H1 (cell line): ENCODE results near the gene NDUFAF8. TPM values are rescaled to one million over a fixed set of nuclear protein-coding genes. Genes with fewer than 3 reads are reported as not detected.

Experiments
- CTCF ChIA-PET: fragments of 300-600 bp; sonication (Branson Sonifier 250); formaldehyde crosslinking; loops from one replicate; lab custom pipeline; 2021; ENCODE audit not compliant: partially characterized antibody; lab: Charles Lee
- POLR2A ChIA-PET: fragments of 300-600 bp; sonication (Branson Sonifier 250); formaldehyde crosslinking; loops from one replicate; lab custom pipeline; 2021; ENCODE audit warnings: inconsistent platforms; ENCODE audit not compliant: partially characterized antibody; lab: Charles Lee
- DNase-seq, 2 experiments: peaks; one replicate each; pipeline versions ENCODE4 v3.0.0 to v3.0.0-alpha.2; 2010 to 2022; ENCODE audit warnings: low spot score in 2 of 2, low read depth in 1 of 2, mixed read lengths in 1 of 2
- FAIRE-seq: peaks from 2 replicates; lab custom pipeline; 2011; peaks lifted over from hg19 to GRCh38; lab: Jason Lieb, UNC
- H2AFZ ChIP-seq: 2 replicates; pipeline ENCODE4 v1.8.1; 2012; ENCODE audit warnings: low read length, inconsistent platforms
- H2AK5ac ChIP-seq: 2 replicates; pipeline ENCODE4 v1.6.1; 2013; ENCODE audit warnings: low read depth, low read length
- H2BK120ac ChIP-seq: replicated peaks from 2 replicates; pipeline ENCODE3; 2013; ENCODE audit warnings: low read depth, low read length, inconsistent platforms
- H2BK12ac ChIP-seq: 2 replicates; pipeline ENCODE4 v1.6.1; 2013; ENCODE audit warnings: low read depth, low read length
- H2BK15ac ChIP-seq: 2 replicates; pipeline ENCODE4 v1.6.1; 2013; ENCODE audit warnings: low read length
- H2BK20ac ChIP-seq: 2 replicates; pipeline ENCODE4 v1.6.1; 2013; ENCODE audit warnings: low read length
- H2BK5ac ChIP-seq: 2 replicates; pipeline ENCODE4 v1.6.1; 2013; ENCODE audit warnings: low read depth, low read length
- H3K14ac ChIP-seq: 2 replicates; pipeline ENCODE4 v1.6.1; 2013; ENCODE audit warnings: inconsistent platforms; ENCODE audit not compliant: insufficient read length
- H3K18ac ChIP-seq: 2 replicates; pipeline ENCODE4 v1.6.1; 2013; ENCODE audit warnings: low read length; ENCODE audit errors: extremely low read depth
- H3K23ac ChIP-seq: 2 replicates; pipeline ENCODE4 v1.6.1; 2013; ENCODE audit warnings: inconsistent platforms; ENCODE audit not compliant: insufficient read length
- H3K23me2 ChIP-seq: 2 replicates; pipeline ENCODE4 v1.6.1; 2013; ENCODE audit warnings: low read depth, low read length
- H3K27ac ChIP-seq: 2 replicates; pipeline ENCODE4 v1.6.1; 2011; ENCODE audit warnings: low read depth, low read length, inconsistent platforms
- H3K27me3 ChIP-seq, 4 experiments: replicated peaks in 1 of 4; 1 replicate in 1 of 4; 2 replicates in 3 of 4; pipeline versions ENCODE4 v1.6.1 to v1.8.1; 2011 to 2013; ENCODE audit warnings: low read length in 3 of 4, mild to moderate bottlenecking in 3 of 4, inconsistent platforms in 2 of 4, mixed read lengths in 2 of 4, moderate library complexity in 1 of 4; ENCODE audit not compliant: control insufficient read depth in 3 of 4, insufficient read depth in 3 of 4; ENCODE audit errors: extremely low read depth in 1 of 4
- H3K36me3 ChIP-seq, 4 experiments: 2 replicates each; pipeline versions ENCODE4 v1.6.1 to v1.8.1; 2011 to 2013; ENCODE audit warnings: mild to moderate bottlenecking in 4 of 4, low read length in 3 of 4, moderate library complexity in 2 of 4, control low read depth in 1 of 4, inconsistent platforms in 1 of 4; ENCODE audit not compliant: insufficient read depth in 4 of 4, control insufficient read depth in 2 of 4
- H3K4ac ChIP-seq: replicated peaks from 2 replicates; pipeline ENCODE3; 2013; ENCODE audit warnings: low read length, low read depth, mixed read lengths, inconsistent platforms; ENCODE audit not compliant: insufficient read length
- H3K4me1 ChIP-seq, 4 experiments: replicated peaks in 1 of 4; 1 replicate in 1 of 4; 2 replicates in 3 of 4; pipeline versions ENCODE4 v1.6.1 to v1.8.1; 2011 to 2013; ENCODE audit warnings: low read length in 3 of 4, inconsistent platforms in 2 of 4, mixed read lengths in 1 of 4; ENCODE audit not compliant: insufficient read depth in 4 of 4, control insufficient read depth in 3 of 4
- H3K4me2 ChIP-seq, 2 experiments: 2 replicates each; pipeline versions ENCODE4 v1.6.1 to v1.8.1; 2011 to 2013; ENCODE audit warnings: low read depth in 2 of 2, low read length in 2 of 2, control low read depth in 1 of 2, inconsistent platforms in 1 of 2, mild to moderate bottlenecking in 1 of 2; ENCODE audit not compliant: insufficient read depth in 1 of 2
- H3K4me3 ChIP-seq, 4 experiments: fragments of 200-600, 300-600 bp in 1 of 4; sonication (generic), shearing (Covaris generic), sonication (Bioruptor Twin) in 1 of 4; 2 replicates each; pipeline versions ENCODE4 v1.5.1 to v1.8.1; 2011 to 2016; ENCODE audit warnings: low read length in 4 of 4, low read depth in 3 of 4, control low read depth in 2 of 4, inconsistent platforms in 2 of 4, mild to moderate bottlenecking in 2 of 4, mixed read lengths in 1 of 4, moderate library complexity in 1 of 4; ENCODE audit not compliant: insufficient read depth in 2 of 4; ENCODE audit errors: extremely low read depth in 1 of 4
- H3K56ac ChIP-seq: replicated peaks from 2 replicates; pipeline ENCODE3; 2013; ENCODE audit warnings: low read depth, mild to moderate bottlenecking, mixed read lengths, low read length, inconsistent platforms; ENCODE audit not compliant: insufficient read length
- H3K79me1 ChIP-seq: 2 replicates; pipeline ENCODE4 v1.6.1; 2013; ENCODE audit warnings: low read depth, low read length, control low read depth
- H3K79me2 ChIP-seq, 2 experiments: 2 replicates each; pipeline versions ENCODE4 v1.6.1 to v1.8.1; 2012 to 2013; ENCODE audit warnings: low read length in 2 of 2, mild to moderate bottlenecking in 2 of 2, inconsistent platforms in 1 of 2; ENCODE audit not compliant: insufficient read depth in 2 of 2, control insufficient read depth in 1 of 2
- H3K9ac ChIP-seq, 4 experiments: replicated peaks in 1 of 4; 1 replicate in 1 of 4; 2 replicates in 3 of 4; pipeline versions ENCODE4 v1.6.1 to v1.8.1; 2011 to 2013; ENCODE audit warnings: low read depth in 3 of 4, low read length in 3 of 4, control low read depth in 2 of 4, mild to moderate bottlenecking in 2 of 4, moderate library complexity in 2 of 4, inconsistent platforms in 1 of 4; ENCODE audit errors: extremely low read depth in 1 of 4
- H3K9me3 ChIP-seq, 2 experiments: 2 replicates each; pipeline versions ENCODE4 v1.6.1 to v1.8.1; 2012 to 2013; ENCODE audit warnings: mild to moderate bottlenecking in 2 of 2, moderate library complexity in 2 of 2, control low read depth in 1 of 2, inconsistent platforms in 1 of 2, low read depth in 1 of 2, low read length in 1 of 2, mixed read lengths in 1 of 2; ENCODE audit not compliant: insufficient read depth in 2 of 2
- H4K20me1 ChIP-seq, 2 experiments: replicated peaks in 1 of 2; 2 replicates each; pipeline versions ENCODE3 to v1.8.1; 2011 to 2013; ENCODE audit warnings: inconsistent platforms in 2 of 2, low read length in 2 of 2, mild to moderate bottlenecking in 1 of 2; ENCODE audit not compliant: insufficient read depth in 2 of 2, control insufficient read depth in 1 of 2
- H4K5ac ChIP-seq: 2 replicates; pipeline ENCODE4 v1.6.1; 2013; ENCODE audit warnings: low read length, low read depth, mixed read lengths, inconsistent platforms; ENCODE audit not compliant: insufficient read length
- H4K8ac ChIP-seq: 2 replicates; pipeline ENCODE4 v1.8.0; 2013; ENCODE audit warnings: mild to moderate bottlenecking, moderate library complexity, low read length, inconsistent platforms; ENCODE audit not compliant: insufficient read depth; ENCODE audit errors: extremely low read depth
- H4K91ac ChIP-seq: replicated peaks from 2 replicates; pipeline ENCODE3; 2013; ENCODE audit warnings: low read length, mixed read lengths, inconsistent platforms; ENCODE audit not compliant: insufficient read length
- ASH2L ChIP-seq: fragments of 200-600, 300-600 bp; sonication (generic); IDR thresholded peaks from one replicate; pipeline ENCODE4 v1.7.1; 2017; ENCODE audit warnings: low read length
- BACH1 ChIP-seq: IDR thresholded peaks from 2 replicates; pipeline ENCODE4 v1.6.1; 2012; ENCODE audit warnings: low read length, improper control_type of control experiment
- CTCF ChIP-seq, 3 experiments: IDR thresholded peaks; 1 replicate in 2 of 3; 2 replicates in 1 of 3; pipeline versions ENCODE4 v1.5.1 to v1.6.1; 2011; ENCODE audit warnings: low read length in 3 of 3, mild to moderate bottlenecking in 3 of 3, inconsistent platforms in 2 of 3, low read depth in 1 of 3, moderate library complexity in 1 of 3; ENCODE audit not compliant: insufficient read depth in 1 of 3; ENCODE audit errors: control extremely low read depth in 1 of 3
- EGR1 ChIP-seq: IDR thresholded peaks from 2 replicates; pipeline ENCODE4 v1.6.1; 2011; ENCODE audit warnings: low read depth, low read length, borderline replicate concordance
- GABPA ChIP-seq: IDR thresholded peaks from 2 replicates; pipeline ENCODE4 v1.6.1; 2011; ENCODE audit warnings: mild to moderate bottlenecking, low read length, moderate library complexity, borderline replicate concordance; ENCODE audit not compliant: insufficient read depth
- SAP30 ChIP-seq: fragments of 300-600 bp; sonication (generic); IDR thresholded peaks from 2 replicates; pipeline ENCODE4 v1.7.1; 2012; ENCODE audit warnings: low read length, moderate library complexity, mild to moderate bottlenecking, inconsistent platforms; ENCODE audit not compliant: insufficient read depth, insufficient replicate concordance
- SIRT6 ChIP-seq: IDR thresholded peaks from one replicate; pipeline ENCODE4 v1.7.1; 2012; ENCODE audit warnings: low read length, inconsistent platforms
- SIX5 ChIP-seq: IDR thresholded peaks from 2 replicates; pipeline ENCODE4 v1.6.1; 2011; ENCODE audit warnings: mild to moderate bottlenecking, low read depth, low read length
- TAF1 ChIP-seq: IDR thresholded peaks from 2 replicates; pipeline ENCODE4 v1.6.1; 2011; ENCODE audit warnings: mild to moderate bottlenecking, low read depth, low read length
- TAF7 ChIP-seq: optimal IDR thresholded peaks from 2 replicates; pipeline ENCODE3; 2011; ENCODE audit warnings: low read depth, mild to moderate bottlenecking, inconsistent platforms, low read length, moderate library complexity, borderline replicate concordance
- TCF12 ChIP-seq: IDR thresholded peaks from 2 replicates; pipeline ENCODE4 v1.6.1; 2011; ENCODE audit warnings: low read depth, mild to moderate bottlenecking, low read length
- WGBS, 2 experiments: shearing (Covaris generic) in 1 of 2; methylation state at CpG; one replicate each; pipeline versions ENCODE4 v1.1.6 to v1.1.7; 2013 to 2015; ENCODE audit warnings: low lambda C conversion rate in 2 of 2, mixed read lengths in 2 of 2, inconsistent platforms in 1 of 2, low coverage in 1 of 2, missing lambda C conversion rate in 1 of 2; ENCODE audit not compliant: insufficient replicate concordance in 2 of 2, insufficient coverage in 1 of 2, insufficient read length in 1 of 2; ENCODE audit errors: extremely low coverage in 1 of 2, missing lambda C conversion rate in 1 of 2; 5-methylcytosine and 5-hydroxymethylcytosine counted together
- polyA plus RNA-seq, 7 experiments: library from polyadenylated mRNA; depleted of rRNA in 3 of 7; stranded (reverse) in 5 of 7; unstranded in 2 of 7; fragments of >200 nt in 5 of 7; fragments of 200-250 nt in 2 of 7; gene quantifications; 1 replicate in 5 of 7; 2 replicates in 1 of 7; 4 replicates in 1 of 7; pipeline versions ENCODE4 v1.2.1 to v1.2.3, GENCODE V29; 2011 to 2013; ENCODE audit warnings: missing spikeins in 2 of 7, mixed read lengths in 2 of 7
- total RNA-seq: library from RNA; stranded (reverse); fragmentation: NEBNext Ultra II Directional; extraction: Animal tissue kit (Norgen Biotek cat#: 25700); gene quantifications from 2 replicates; pipeline ENCODE4 v1.2.1, GENCODE V29; 2021

The NDUFAF8 gene
- total and polyA plus RNA-seq, 2 of the 8 experiments (the other 6 are each of a cell fraction or from before 2014, with no cell fraction given) = 48.9 to 91.1 TPM

- Histone ChIP-seq H2AFZ (no peak overlapping the region), H3K14ac (no peak overlapping the region), H3K9me3 (no peaks in the 10 kb centered on the region), H3K4me3 (no peak overlapping the region), H3K18ac (no peak overlapping the region), H3K9ac (no peak overlapping the region), H2AK5ac (no peak overlapping the region), H3K56ac (no peak overlapping the region), H2BK120ac (no peak overlapping the region), H4K91ac (no peak overlapping the region), H3K4me1 (no peaks in the 10 kb centered on the region), H2BK5ac (no peak overlapping the region), H3K23ac (no peak overlapping the region), H3K4me2 (no peak overlapping the region), H4K20me1 (peaks cover 0 to 3% of the 10 kb centered on the region in 2 experiments), H4K8ac (peak overlapping the region; percentile 68; the same call in 1 of the 2 replicates), H4K5ac (no peak overlapping the region), H3K36me3 (peaks cover 0 to 23% (median 4%) of the 10 kb centered on the region in 4 experiments; a peak in 3 of 8 replicates), H3K23me2 (no peaks in the 10 kb centered on the region), H3K79me2 (no peaks in the 10 kb centered on the region), H3K27me3 (no peaks in the 10 kb centered on the region), H3K79me1 (no peaks in the 10 kb centered on the region), H2BK20ac (no peak overlapping the region), H2BK15ac (no peak overlapping the region), H2BK12ac (no peak overlapping the region), H3K27ac (no peak overlapping the region), H3K4ac (no peak overlapping the region)
- DNase-seq = no peak
- WGBS, 2 experiments = 95% methylated on average over 22 of the region's 38 CpGs; no CpG with 5 or more reads in 1 of the 2 experiments
- CTCF ChIA-PET = interaction anchor here (1.2 to 2.0 kb wide), 3 partner anchors 9 to 72 kb away, joined by 3 to 7 read pairs (median 4); no protein-coding TSS in a partner anchor
- FAIRE-seq = no peak
- POLR2A ChIA-PET = no interaction called here
- TF ChIP-seq ASH2L = no peak
- no peak for TF ChIP-seq EGR1
- no peak for TF ChIP-seq SIX5
- no peak for TF ChIP-seq TAF1
- no peak for TF ChIP-seq SAP30
- no peak for TF ChIP-seq CTCF (IDR thresholded peaks at IDR 0.05; ENCODE audit: control extremely low read depth in 1 of 3, insufficient read depth in 1 of 3, low read depth in 1 of 3, low read length in 3 of 3)
- TF ChIP-seq TCF12 = no peak
- no peak for TF ChIP-seq TAF7
- TF ChIP-seq BACH1 = no peak
- no peak for TF ChIP-seq SIRT6
- TF ChIP-seq GABPA = no peak
Measured at GRCh38 chr17:81193470-81194224, 45.5 kb upstream of the NDUFAF8 start.
